ENCODE data around the gene KCNAB1.

- no peak for TF ChIP-seq EZH2 (IDR thresholded peaks at IDR 0.05; ENCODE audit: borderline replicate concordance, low read depth, low read length, poor library complexity, severe bottlenecking)
- no peak for TF ChIP-seq CTCF (conservative IDR thresholded peaks at IDR 0.05; ENCODE audit: low read depth, low read length)
Measured at GRCh38 chr3:156311930-156312329, 191.6 kb downstream of the KCNAB1 start.
